CD14-positive monocyte (primary cell): ENCODE data around the gene STOX2. TPM values are rescaled to one million over a fixed set of nuclear protein-coding genes. Genes with fewer than 3 reads are reported as not detected.

Experiments
- DNase-seq, 3 donors: peaks; one replicate each; pipeline ENCODE4 v3.0.0-alpha.2; 2011 to 2022
- H2AFZ ChIP-seq: 2 replicates; pipeline ENCODE4 v1.6.0; 2012; ENCODE audit warnings: mild to moderate bottlenecking, low read depth, low read length, inconsistent platforms; ENCODE audit not compliant: insufficient read depth, poor library complexity, severe bottlenecking
- H3K27ac ChIP-seq, 2 donors: 1 replicate in 1 of 2; 2 replicates in 1 of 2; pipeline ENCODE4 v1.5.1; 2012 to 2013; ENCODE audit warnings: low read length in 2 of 2, control low read depth in 1 of 2, inconsistent platforms in 1 of 2, low read depth in 1 of 2, mild to moderate bottlenecking in 1 of 2
- H3K27me3 ChIP-seq, 2 donors: one replicate each; pipeline versions ENCODE4 v1.6.0 to v1.6.1; 2011 to 2013; ENCODE audit warnings: low read length in 2 of 2; ENCODE audit not compliant: control insufficient read depth in 2 of 2, insufficient read depth in 2 of 2
- H3K36me3 ChIP-seq, 2 donors: replicated peaks in 1 of 2; 1 replicate in 1 of 2; 2 replicates in 1 of 2; pipeline versions ENCODE4 v1.5.1 to v1.6.1; 2012 to 2013; ENCODE audit warnings: low read length in 2 of 2, control low read depth in 1 of 2, inconsistent platforms in 1 of 2, mild to moderate bottlenecking in 1 of 2; ENCODE audit not compliant: insufficient read depth in 2 of 2, control insufficient read depth in 1 of 2
- H3K4me1 ChIP-seq, 2 donors: 1 replicate in 1 of 2; 2 replicates in 1 of 2; pipeline versions ENCODE4 v1.5.1 to v1.6.1; 2012 to 2013; ENCODE audit warnings: low read length in 2 of 2, control low read depth in 1 of 2, inconsistent platforms in 1 of 2, mild to moderate bottlenecking in 1 of 2, moderate library complexity in 1 of 2; ENCODE audit not compliant: insufficient read depth in 2 of 2, control insufficient read depth in 1 of 2
- H3K4me2 ChIP-seq: replicated peaks from 2 replicates; pipeline ENCODE3; 2012; ENCODE audit warnings: low read length, moderate library complexity, mild to moderate bottlenecking; ENCODE audit not compliant: poor library complexity, severe bottlenecking; ENCODE audit errors: extremely low read depth
- H3K4me3 ChIP-seq, 3 experiments: fragments of 200-600 bp in 1 of 3; sonication (generic) in 1 of 3; replicated peaks in 1 of 3; 1 replicate in 2 of 3; 2 replicates in 1 of 3; pipeline ENCODE4 v1.5.1; 2011 to 2013; ENCODE audit warnings: low read length in 3 of 3, mild to moderate bottlenecking in 3 of 3, control low read depth in 2 of 3, low read depth in 2 of 3, inconsistent platforms in 1 of 3, moderate library complexity in 1 of 3
- H3K79me2 ChIP-seq: 2 replicates; pipeline ENCODE4 v1.6.0; 2012; ENCODE audit warnings: mild to moderate bottlenecking, control low read depth, inconsistent platforms, low read length, moderate library complexity; ENCODE audit not compliant: insufficient read depth
- H3K9ac ChIP-seq: 2 replicates; pipeline ENCODE4 v1.6.0; 2017; ENCODE audit warnings: low read length, mild to moderate bottlenecking; ENCODE audit not compliant: insufficient read depth, poor library complexity, severe bottlenecking
- H3K9me3 ChIP-seq, 2 donors: replicated peaks in 1 of 2; 1 replicate in 1 of 2; 2 replicates in 1 of 2; pipeline versions ENCODE4 v1.5.1 to v1.6.1; 2012 to 2013; ENCODE audit warnings: low read length in 2 of 2, control low read depth in 1 of 2; ENCODE audit not compliant: control insufficient read depth in 1 of 2, insufficient read depth in 1 of 2
- H4K20me1 ChIP-seq: 2 replicates; pipeline ENCODE4 v1.6.0; 2012; ENCODE audit warnings: mild to moderate bottlenecking, low read length, control low read depth, moderate library complexity; ENCODE audit not compliant: insufficient read depth
- H3K27ac Mint-ChIP-seq, 7 donors: one replicate each; pipeline ENCODE4 v1.8.0; 2020; ENCODE audit warnings: mild to moderate bottlenecking in 7 of 7, mixed read lengths in 7 of 7, moderate library complexity in 6 of 7, inconsistent platforms in 2 of 7
- H3K27me3 Mint-ChIP-seq, 3 donors: one replicate each; pipeline ENCODE4 v1.8.0; 2021 to 2022; ENCODE audit warnings: low read depth in 3 of 3, mild to moderate bottlenecking in 3 of 3, mixed read lengths in 3 of 3, moderate library complexity in 3 of 3, inconsistent platforms in 1 of 3
- H3K36me3 Mint-ChIP-seq, 2 donors: one replicate each; pipeline ENCODE4 v1.8.0; 2020; ENCODE audit warnings: mixed read lengths in 2 of 2, inconsistent platforms in 1 of 2, mild to moderate bottlenecking in 1 of 2
- H3K4me1 Mint-ChIP-seq: one replicate; pipeline ENCODE4 v1.8.0; 2020; ENCODE audit warnings: mild to moderate bottlenecking, mixed read lengths
- H3K4me3 Mint-ChIP-seq, 2 donors: one replicate each; pipeline ENCODE4 v1.8.0; 2020; ENCODE audit warnings: mild to moderate bottlenecking in 2 of 2, mixed read lengths in 2 of 2, moderate library complexity in 1 of 2
- H3K9me3 Mint-ChIP-seq, 7 donors: one replicate each; pipeline ENCODE4 v1.8.0; 2020 to 2022; ENCODE audit warnings: mixed read lengths in 7 of 7, mild to moderate bottlenecking in 6 of 7, moderate library complexity in 6 of 7, inconsistent platforms in 2 of 7
- WGBS: methylation state at CpG from one replicate; pipeline ENCODE4 v1.1.5; 2013; ENCODE audit warnings: missing lambda C conversion rate; ENCODE audit not compliant: insufficient coverage; 5-methylcytosine and 5-hydroxymethylcytosine counted together
- intact Hi-C, 2 donors: fragments of 100-400 bp; cut with micrococcal nuclease; formaldehyde crosslinking; loops; one replicate each; pipeline versions ENCODE4 v1.15.0 to v1.15.1; 2023
- polyA plus RNA-seq, 3 donors: library from polyadenylated mRNA; depleted of rRNA in 1 of 3; unstranded in 2 of 3; stranded (reverse) in 1 of 3; fragments of 300-500 nt in 2 of 3; fragments of >200 nt in 1 of 3; fragmentation: Illumina TruSeq in 2 of 3; gene quantifications; 1 replicate in 2 of 3; 2 replicates in 1 of 3; pipeline ENCODE4 v1.2.3, GENCODE V29; 2012 to 2021
- TF ChIP-seq, protein P1 (sequence below): fragments of 200-600 bp; IDR thresholded peaks from one replicate; pipeline ENCODE4 v1.8.0; 2022; ENCODE audit warnings: antibody characterized with exemption, mild to moderate bottlenecking

Gene STOX2
- polyA plus RNA-seq, 3 donors, result 0.01 TPM; not detected in 2

DNA sequence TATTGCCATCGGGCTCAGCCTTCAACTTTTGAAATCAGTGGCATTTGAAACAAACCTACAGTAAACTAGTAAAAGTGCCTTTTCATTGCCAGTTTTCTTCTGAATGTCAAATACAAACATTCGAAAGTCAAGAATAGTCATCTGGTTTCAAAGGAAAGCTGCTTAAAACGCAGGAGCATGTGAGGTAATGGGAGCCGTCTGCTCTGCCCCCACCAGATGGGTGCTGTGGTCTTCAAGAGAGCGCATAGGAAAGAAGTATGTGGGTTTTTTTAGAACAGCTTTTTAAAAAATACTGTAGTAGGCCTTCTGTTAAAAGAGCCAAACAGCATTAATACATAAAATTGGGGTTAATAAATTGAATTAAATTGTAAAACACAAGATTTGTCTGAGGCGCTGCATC, 88.6 kb downstream of the STOX2 start:
- Mint-ChIP-seq H3K4me3 (no peak overlapping the region), H3K9me3 (no peaks in the 10 kb centered on the region), H3K27ac (no peak overlapping the region), H3K36me3 (no peaks in the 10 kb centered on the region), H3K4me1 (peaks cover 18% of the 10 kb centered on the region), H3K27me3 (peaks cover 0 to 2% (median 1%) of the 10 kb centered on the region in 3 donors)
- WGBS, result 92% methylated on average over 4 of the region's 6 CpGs
- Histone ChIP-seq H3K9ac (no peak overlapping the region), H3K4me2 (no peak overlapping the region), H3K4me3 (no peak overlapping the region), H3K79me2 (no peaks in the 10 kb centered on the region), H3K4me1 (peaks cover 23% of the 10 kb centered on the region in 2 donors), H3K36me3 (no peaks in the 10 kb centered on the region), H3K27me3 (no peaks in the 10 kb centered on the region), H3K27ac (no peak overlapping the region), H3K9me3 (no peaks in the 10 kb centered on the region), H2AFZ (no peak overlapping the region), H4K20me1 (no peaks in the 10 kb centered on the region)
- intact Hi-C loops, result no loop called here
- no peak for DNase-seq
- TF ChIP-seq, protein P1, sequence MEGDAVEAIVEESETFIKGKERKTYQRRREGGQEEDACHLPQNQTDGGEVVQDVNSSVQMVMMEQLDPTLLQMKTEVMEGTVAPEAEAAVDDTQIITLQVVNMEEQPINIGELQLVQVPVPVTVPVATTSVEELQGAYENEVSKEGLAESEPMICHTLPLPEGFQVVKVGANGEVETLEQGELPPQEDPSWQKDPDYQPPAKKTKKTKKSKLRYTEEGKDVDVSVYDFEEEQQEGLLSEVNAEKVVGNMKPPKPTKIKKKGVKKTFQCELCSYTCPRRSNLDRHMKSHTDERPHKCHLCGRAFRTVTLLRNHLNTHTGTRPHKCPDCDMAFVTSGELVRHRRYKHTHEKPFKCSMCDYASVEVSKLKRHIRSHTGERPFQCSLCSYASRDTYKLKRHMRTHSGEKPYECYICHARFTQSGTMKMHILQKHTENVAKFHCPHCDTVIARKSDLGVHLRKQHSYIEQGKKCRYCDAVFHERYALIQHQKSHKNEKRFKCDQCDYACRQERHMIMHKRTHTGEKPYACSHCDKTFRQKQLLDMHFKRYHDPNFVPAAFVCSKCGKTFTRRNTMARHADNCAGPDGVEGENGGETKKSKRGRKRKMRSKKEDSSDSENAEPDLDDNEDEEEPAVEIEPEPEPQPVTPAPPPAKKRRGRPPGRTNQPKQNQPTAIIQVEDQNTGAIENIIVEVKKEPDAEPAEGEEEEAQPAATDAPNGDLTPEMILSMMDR, result no peak

DNA sequence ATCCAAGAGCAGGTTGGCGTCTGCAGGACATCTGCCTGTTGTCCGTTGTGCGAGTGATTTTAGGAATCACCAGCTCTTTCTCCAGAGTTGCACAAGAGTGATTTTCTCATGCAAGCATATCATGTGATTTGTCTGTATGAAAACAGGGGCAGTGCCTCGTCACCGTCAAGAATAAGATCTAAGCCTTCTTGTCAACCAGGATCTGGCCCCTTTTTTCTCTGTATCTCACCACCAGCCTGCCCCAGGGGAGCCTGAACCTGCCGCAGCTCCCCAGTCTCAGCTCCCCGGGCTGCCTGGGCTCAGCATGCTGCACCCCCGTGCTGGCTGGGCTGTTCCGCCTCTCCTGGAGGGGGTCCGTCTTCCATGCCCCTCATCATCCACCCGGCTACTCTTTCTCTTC, 90.5 kb downstream of the STOX2 start:
- DNase-seq, result peak; percentile 48 to 86 (median 63)
- TF ChIP-seq, protein P1, result no peak
- no peaks in the 10 kb centered on the region for H4K20me1 ChIP-seq
- peak overlapping the region in 3 of 7 donors; percentile 22 to 68 (median 31) for H3K27ac Mint-ChIP-seq
- H3K79me2 ChIP-seq, result no peaks in the 10 kb centered on the region
- no peak overlapping the region for H3K27ac ChIP-seq
- no peak overlapping the region for H3K4me2 ChIP-seq
- intact Hi-C loops, result no loop called here
- no peak overlapping the region for H3K4me3 ChIP-seq
- H3K4me1 Mint-ChIP-seq, result peaks cover 10% of the 10 kb centered on the region
- peak overlapping the region in 1 of 2 donors; percentile 31 for H3K4me3 Mint-ChIP-seq
- 63% methylated on average over 9 of the region's 11 CpGs for WGBS
- H3K27me3 Mint-ChIP-seq, result peaks cover 0 to 3% (median 0%) of the 10 kb centered on the region in 3 donors
- peak overlapping the region; percentile 35 for H2AFZ ChIP-seq
- no peaks in the 10 kb centered on the region for H3K27me3 ChIP-seq
- no peak overlapping the region for H3K9ac ChIP-seq
- H3K36me3 ChIP-seq, result no peaks in the 10 kb centered on the region
- H3K9me3 ChIP-seq, result no peaks in the 10 kb centered on the region
- H3K4me1 ChIP-seq, result peaks cover 6 to 7% of the 10 kb centered on the region in 2 donors
- peaks cover 0 to 2% (median 0%) of the 10 kb centered on the region in 7 donors for H3K9me3 Mint-ChIP-seq
- H3K36me3 Mint-ChIP-seq, result no peaks in the 10 kb centered on the region
